Stimulated activated CD8-positive, alpha-beta memory T cell treated with anti-CD3 and anti-CD28 coated beads, Interleukin-7, amount 100 ng/mL, for 1 hour (primary cell): ENCODE data around the gene HS3ST6.
"Not testable (repeated sequence)": the region's sequence is repeated elsewhere in the genome, so short reads cannot be mapped to it uniquely, and the experiment has no call there.

Experiments used
- DNase-seq, 2 donors: peaks; one replicate each; pipeline ENCODE4 v3.0.0-alpha.2; 2020; ENCODE audit warnings: low read depth in 2 of 2

HS3ST6 gene

GRCh38 chr16:1907226-1907860 is 10.9 kb downstream of the HS3ST6 start:
- DNase-seq, result no peak

- no peak for DNase-seq
Measured at GRCh38 chr16:1906846-1907165, 11.4 kb downstream of the HS3ST6 start.

GRCh38 chr16:1906055-1906845 is 12.0 kb downstream of the HS3ST6 start:
- DNase-seq, result no peak

GRCh38 chr16:1903845-1904840 is 14.1 kb downstream of the HS3ST6 start:
- no peak for DNase-seq

- no peak for DNase-seq
Measured at GRCh38 chr16:1903220-1903574, 15.0 kb downstream of the HS3ST6 start.

GRCh38 chr16:1902547-1903219 is 15.5 kb downstream of the HS3ST6 start:
- no peak for DNase-seq

GRCh38 chr16:1900452-1900774 is 17.8 kb downstream of the HS3ST6 start:
- DNase-seq, result no peak

GRCh38 chr16:1899641-1900451 is 18.4 kb downstream of the HS3ST6 start:
- DNase-seq, result no peak

GRCh38 chr16:1897692-1898091 is 20.5 kb downstream of the HS3ST6 start:
- not testable (repeated sequence) for DNase-seq

GRCh38 chr16:1895949-1896675 is 22.1 kb downstream of the HS3ST6 start:
- DNase-seq, result no peak

- no peak for DNase-seq
Measured at GRCh38 chr16:1895068-1895467, 23.1 kb downstream of the HS3ST6 start.

- no peak for DNase-seq
Measured at GRCh38 chr16:1890708-1891050, 27.5 kb downstream of the HS3ST6 start.

GRCh38 chr16:1890024-1890707 is 28.0 kb downstream of the HS3ST6 start:
- DNase-seq, result no peak

- DNase-seq, result no peak
Measured at GRCh38 chr16:1887711-1888354, 30.4 kb downstream of the HS3ST6 start.

GRCh38 chr16:1884889-1885288 is 33.3 kb downstream of the HS3ST6 start:
- DNase-seq, result no peak

GRCh38 chr16:1884155-1884760 is 34.0 kb downstream of the HS3ST6 start:
- DNase-seq, result no peak

GRCh38 chr16:1881172-1881571 is 37.0 kb downstream of the HS3ST6 start:
- not testable (repeated sequence) for DNase-seq

GRCh38 chr16:1879477-1879876 is 38.7 kb downstream of the HS3ST6 start:
- DNase-seq, result no peak

GRCh38 chr16:1878256-1878655 is 40.0 kb downstream of the HS3ST6 start:
- no peak for DNase-seq
